Measurements from ENCODE around the gene MRC1.

The MRC1 gene

GRCh38 chr10:17795813-17796594 lies 13.1 kb upstream of the MRC1 start:
- DNase-seq = no peak

DNA sequence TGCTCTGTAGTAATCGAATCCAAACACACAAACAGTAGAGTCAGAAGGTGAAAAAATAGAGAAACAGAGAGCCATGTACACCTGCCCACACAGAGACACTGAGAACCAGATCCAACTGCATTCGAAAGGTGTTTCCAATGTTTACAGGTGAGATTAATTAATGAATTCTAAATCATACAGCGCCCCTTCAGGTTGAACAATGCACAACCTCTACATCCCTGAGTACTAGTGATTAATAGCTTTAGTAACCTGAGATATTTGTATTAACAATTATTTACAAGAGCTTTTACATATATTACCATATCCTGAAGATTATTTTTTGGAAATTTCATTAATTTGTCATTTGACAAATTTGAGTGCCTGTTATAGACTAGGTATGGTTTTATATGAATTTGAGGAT lies 7.6 kb upstream of the MRC1 start:
- DNase-seq = no peak

DNA sequence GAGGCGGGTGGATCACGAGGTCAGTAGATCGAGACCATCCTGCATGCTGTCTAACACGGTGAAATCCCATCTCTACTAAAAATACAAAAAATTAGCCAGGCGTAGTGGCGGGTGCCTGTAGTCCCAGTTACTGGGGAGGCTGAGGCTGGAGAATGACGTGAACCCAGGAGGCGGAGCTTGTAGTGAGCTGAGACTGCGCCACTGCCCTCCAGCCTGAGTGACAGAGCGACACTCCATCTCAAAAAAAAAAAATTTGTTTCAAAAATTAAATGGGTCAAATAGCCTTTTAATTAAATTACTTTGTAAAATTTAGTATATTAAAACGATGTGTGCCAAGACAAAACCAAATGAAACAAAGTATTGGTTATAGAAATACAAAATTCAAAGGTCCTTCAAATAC lies 6.8 kb upstream of the MRC1 start:
- DNase-seq = no peak

DNA sequence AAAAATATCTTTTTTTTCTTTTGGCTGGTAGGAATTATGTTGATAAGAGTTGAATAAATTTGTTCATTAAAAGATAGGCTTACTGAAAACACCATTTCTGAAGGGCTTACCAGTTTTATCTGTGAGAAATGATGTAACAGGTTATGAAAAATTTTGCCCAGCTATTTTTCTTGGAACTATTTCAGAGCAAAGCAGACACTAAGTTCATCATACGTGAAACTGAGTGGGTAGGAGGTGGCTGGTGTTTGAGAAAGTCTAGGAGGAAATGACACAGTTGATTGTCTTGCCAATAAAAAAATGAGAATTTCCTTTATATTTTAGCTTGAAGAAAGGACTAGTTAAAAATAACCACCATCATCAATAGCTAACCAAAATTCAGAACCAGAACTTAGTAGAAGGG lies 6.2 kb upstream of the MRC1 start:
- peak; percentile 72 to 81 for DNase-seq

- no peak for DNase-seq
Observed at GRCh38 chr10:17805330-17805729, 3.8 kb upstream of the MRC1 start.

GRCh38 chr10:17805921-17806577 lies 3.1 kb upstream of the MRC1 start:
- no peak for DNase-seq

GRCh38 chr10:17811146-17811865 lies 2.2 kb downstream of the MRC1 start:
- peak; percentile 54 to 72 for DNase-seq

DNA sequence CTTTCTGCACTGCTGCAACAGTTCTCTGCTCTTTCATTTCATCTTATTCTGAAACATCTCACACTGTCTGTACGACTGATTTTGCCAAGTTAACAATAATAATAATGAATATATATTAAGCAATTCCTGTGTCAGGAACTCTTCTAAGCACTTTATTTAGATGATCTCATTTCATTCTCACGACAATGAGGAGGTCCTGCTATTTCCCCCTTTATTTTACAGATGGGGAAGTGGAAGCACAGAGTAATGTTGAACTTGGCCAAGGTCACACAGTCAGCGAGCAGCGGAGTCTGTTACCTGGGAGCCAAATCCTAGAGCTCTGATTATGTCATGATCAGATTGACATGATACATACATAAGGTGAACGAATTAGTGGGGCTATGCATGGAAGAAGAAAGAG lies 5.8 kb downstream of the MRC1 start:
- DNase-seq = peak; percentile 44 to 63

DNA sequence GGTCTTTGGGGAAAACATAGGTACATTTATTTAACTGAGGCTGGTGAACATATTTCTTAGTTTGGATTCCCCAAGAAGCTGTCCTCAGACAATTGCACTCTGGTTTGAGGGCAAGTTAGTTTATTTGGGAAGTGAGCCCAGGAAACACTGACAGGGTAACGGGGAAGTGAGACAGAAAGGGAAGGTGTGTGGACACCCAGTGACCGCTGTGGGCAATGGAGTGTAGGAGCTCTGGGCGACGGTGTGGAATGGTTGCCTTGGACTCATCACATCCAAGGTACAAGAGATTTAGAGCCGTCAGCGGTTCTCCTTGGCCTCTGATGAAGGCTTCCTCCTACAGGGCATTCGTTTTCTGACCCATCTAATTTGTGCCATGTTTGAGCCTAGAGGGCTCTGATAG lies 7.1 kb downstream of the MRC1 start:
- DNase-seq = peak in 1 of 2 donors; percentile 48

DNA sequence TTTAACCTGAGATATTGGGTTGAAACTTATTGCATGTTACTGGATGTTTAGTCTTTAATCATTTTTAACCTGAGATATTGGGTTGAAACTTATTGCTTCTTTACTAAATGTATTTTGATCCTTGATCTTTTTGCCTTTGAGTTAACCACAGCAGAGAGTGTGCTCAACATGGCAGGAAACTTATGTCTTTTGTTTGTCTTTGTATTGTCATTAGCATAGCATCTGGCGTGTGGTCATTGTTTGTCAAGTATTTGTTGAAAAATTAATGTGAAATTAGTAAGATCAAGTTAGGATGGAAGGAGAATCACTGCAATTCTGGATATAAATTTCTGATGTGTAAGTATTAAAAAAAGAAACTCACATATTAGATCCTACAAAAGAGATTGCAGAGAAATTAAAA lies 8.2 kb downstream of the MRC1 start:
- DNase-seq = no peak

- no peak for DNase-seq
Observed at GRCh38 chr10:17817790-17818189, 8.6 kb downstream of the MRC1 start.

GRCh38 chr10:17819836-17820235 lies 10.7 kb downstream of the MRC1 start:
- no peak for DNase-seq

- DNase-seq = no peak
Observed at GRCh38 chr10:17820943-17821342, 11.8 kb downstream of the MRC1 start.

DNA sequence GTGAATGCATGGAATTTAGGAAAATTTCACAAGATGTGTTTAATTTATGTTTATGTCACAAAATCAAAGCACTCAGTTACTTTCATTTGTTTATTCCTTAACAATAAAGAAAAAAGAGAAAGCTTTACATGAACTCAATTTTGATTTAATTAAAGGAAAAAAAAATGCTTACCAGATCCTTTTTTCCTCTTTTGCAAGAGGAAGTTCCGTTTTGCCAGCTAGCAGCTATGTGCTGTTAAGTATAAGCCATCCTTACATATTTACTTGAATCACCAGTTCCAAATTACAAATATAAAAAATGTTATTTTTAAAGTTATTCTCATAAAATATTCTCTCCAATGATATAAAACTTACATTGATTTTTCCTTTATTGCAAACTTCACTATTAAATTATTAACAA lies 12.7 kb downstream of the MRC1 start:
- DNase-seq = no peak

GRCh38 chr10:17831341-17831740 lies 22.2 kb downstream of the MRC1 start:
- peak; percentile 77 to 86 for DNase-seq

GRCh38 chr10:17831896-17832295 lies 22.7 kb downstream of the MRC1 start:
- no peak for DNase-seq

- DNase-seq = no peak
Observed at GRCh38 chr10:17833656-17834055, 24.5 kb downstream of the MRC1 start.

GRCh38 chr10:17835688-17836087 lies 26.5 kb downstream of the MRC1 start:
- DNase-seq = no peak

DNA sequence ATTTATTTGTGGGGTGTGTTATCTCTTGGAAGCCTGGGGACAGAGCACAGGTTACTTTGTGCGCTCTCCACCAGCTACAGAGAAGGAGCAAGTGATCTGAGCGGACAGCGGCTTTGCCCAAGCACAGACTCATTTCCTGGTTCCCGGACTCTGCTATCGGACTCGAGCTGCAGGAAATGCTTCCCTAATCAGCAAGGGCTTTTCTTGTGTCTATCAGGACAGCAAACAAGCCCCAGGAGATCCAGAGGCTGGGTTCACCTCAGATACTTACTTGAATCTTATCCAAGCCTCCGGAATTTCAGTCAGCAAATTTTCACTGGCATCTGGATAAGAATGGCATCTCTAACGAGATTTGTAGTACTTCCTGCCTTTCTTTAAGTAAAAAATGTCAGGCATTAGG lies 27.8 kb downstream of the MRC1 start:
- peak in 1 of 2 donors; percentile 43 for DNase-seq

GRCh38 chr10:17838080-17838648 lies 29.0 kb downstream of the MRC1 start:
- peak; percentile 58 to 68 for DNase-seq

DNA sequence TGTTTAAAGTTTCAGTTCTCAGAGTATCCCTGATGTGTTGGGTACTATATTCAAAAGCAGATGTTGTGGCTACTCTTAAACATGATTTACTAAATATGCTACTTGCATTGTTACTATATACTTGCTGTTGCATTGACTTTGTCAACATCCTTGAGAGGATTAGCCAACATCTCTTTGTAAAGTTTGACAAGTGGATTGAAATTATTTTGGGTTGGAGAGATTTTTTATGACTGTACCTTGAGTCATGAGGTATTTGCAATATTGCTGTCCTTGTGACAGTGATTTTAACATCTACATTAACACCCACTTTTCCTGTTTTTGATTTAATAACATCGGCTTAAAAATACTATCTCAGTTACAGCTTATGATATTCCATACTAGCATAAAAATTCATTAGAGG lies 31.9 kb downstream of the MRC1 start:
- DNase-seq = peak; percentile 66 to 84

DNA sequence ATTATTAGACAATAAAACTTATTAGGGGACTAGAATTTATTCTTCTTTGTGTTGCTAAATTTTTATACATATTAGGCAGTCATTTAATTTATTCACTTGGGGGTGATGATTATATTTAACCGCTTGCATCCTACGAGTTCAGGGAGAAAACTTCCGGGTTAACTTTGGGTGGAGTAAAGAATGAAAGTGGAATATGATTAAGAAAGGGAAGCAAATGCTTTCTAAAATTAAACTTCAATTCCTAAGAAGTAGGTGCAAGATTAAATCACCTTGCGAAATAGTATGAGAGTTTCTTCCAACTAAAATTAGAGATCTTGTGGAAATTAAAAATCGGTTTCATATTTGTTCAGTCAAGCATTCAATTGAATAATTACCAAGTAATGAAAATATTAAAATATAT lies 33.5 kb downstream of the MRC1 start:
- DNase-seq = no peak

DNA sequence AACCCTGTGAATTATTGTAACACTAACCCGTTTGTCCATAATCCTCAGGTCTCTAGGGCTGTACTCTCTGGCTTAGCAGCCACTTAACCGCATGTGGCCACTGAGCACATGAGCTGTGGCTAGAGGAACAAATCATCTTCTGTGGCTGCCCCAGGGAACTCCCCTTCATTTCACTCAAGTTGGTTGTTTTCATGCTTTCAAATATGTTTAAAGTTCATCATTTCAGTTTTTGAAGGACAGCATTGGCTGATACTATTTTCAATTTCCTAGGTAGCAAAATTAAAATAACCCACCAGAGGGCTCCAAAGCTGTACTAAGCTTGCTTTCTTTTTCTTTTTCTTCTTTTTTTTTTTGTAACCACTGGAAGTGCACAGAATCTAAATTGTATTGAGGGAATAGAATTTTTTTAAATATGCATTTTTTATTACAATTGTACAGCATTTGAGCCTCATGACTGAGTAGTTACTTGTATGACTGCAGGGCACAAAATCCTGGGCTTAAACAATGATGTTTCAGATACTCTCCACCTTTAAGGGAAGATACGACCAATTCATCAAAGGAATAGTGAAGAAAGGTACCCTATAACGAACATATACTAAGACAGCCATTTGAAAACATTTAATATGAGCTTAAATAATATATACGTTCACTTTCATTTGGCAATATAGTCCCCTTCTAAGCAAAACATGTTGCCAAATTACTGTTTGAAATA lies 38.6 kb downstream of the MRC1 start:
- peak in 1 of 2 donors; percentile 46 for DNase-seq

All from inflammatory macrophage treated with lipopolysaccharide for 1 hour (primary cell).